NCI-H524 treated with DMSO at 0.1 percent for 48 hours (cell line): ENCODE measurements around the gene BAIAP3.
"Not testable (repeated sequence)": the region's sequence is repeated elsewhere in the genome, so short reads cannot be mapped to it uniquely, and the experiment has no call there.

Experiments used
- DNase-seq: peaks from one replicate; lab custom pipeline; 2025; lab: John Stamatoyannopoulos, UW

Gene BAIAP3, protein sequence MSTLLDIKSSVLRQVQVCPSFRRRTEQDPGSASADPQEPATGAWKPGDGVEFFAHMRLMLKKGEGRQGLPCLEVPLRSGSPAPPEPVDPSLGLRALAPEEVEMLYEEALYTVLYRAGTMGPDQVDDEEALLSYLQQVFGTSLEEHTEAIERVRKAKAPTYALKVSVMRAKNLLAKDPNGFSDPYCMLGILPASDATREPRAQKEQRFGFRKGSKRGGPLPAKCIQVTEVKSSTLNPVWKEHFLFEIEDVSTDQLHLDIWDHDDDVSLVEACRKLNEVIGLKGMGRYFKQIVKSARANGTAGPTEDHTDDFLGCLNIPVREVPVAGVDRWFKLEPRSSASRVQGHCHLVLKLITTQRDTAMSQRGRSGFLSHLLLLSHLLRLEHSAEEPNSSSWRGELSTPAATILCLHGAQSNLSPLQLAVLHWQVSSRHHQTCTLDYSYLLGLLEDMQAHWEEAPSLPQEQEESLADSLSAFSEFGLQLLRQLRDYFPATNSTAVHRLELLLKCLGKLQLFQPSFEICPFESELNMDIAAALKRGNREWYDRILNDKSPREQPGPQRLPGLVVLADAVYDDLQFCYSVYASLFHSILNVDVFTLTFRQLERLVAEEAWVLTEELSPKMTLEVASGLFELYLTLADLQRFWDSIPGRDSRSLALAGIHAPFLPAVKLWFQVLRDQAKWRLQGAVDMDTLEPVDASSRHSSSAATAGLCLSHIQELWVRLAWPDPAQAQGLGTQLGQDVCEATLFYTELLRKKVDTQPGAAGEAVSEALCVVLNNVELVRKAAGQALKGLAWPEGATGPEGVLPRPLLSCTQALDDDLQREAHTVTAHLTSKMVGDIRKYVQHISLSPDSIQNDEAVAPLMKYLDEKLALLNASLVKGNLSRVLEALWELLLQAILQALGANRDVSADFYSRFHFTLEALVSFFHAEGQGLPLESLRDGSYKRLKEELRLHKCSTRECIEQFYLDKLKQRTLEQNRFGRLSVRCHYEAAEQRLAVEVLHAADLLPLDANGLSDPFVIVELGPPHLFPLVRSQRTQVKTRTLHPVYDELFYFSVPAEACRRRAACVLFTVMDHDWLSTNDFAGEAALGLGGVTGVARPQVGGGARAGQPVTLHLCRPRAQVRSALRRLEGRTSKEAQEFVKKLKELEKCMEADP

DNA sequence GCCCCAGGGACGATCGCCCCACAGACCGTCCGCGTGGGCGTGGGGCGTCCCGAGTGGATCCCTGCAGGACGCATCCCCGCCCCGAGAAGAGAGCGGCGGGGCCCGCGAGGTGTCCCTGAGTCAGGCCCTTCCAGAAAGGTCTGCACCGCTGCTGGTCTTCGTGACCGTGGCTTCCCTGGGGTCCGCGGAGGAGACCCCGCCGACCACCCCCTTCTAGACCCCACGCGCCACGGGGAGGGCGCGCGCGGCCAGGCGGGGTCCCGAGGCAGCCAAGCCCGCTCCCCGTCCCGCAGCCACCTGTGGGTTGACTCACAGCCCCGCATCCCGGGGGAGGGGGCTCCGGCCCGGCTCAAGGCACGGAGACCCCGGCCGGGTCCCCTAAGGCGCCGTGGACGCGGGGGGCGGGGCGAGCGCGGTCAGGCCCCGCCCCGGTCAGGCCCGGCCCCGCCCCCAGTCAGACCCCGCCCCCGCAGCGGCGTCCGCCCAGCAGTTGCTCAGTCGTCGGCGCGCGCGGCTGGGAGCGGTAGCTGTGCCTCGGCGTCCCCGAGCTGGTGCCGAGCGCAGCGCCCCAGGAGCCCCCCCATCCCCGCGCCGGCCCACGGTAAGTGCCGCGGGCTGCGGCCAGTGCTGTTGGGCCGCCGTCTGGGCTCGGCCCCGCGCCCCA, at the start of gene BAIAP3:
BAIAP3 (plus strand) TSS at position 497 of the 664 bp plus-strand sequence. CDS start 4,905 bp downstream, outside the sequence.
- DNase-seq: no peak

DNA sequence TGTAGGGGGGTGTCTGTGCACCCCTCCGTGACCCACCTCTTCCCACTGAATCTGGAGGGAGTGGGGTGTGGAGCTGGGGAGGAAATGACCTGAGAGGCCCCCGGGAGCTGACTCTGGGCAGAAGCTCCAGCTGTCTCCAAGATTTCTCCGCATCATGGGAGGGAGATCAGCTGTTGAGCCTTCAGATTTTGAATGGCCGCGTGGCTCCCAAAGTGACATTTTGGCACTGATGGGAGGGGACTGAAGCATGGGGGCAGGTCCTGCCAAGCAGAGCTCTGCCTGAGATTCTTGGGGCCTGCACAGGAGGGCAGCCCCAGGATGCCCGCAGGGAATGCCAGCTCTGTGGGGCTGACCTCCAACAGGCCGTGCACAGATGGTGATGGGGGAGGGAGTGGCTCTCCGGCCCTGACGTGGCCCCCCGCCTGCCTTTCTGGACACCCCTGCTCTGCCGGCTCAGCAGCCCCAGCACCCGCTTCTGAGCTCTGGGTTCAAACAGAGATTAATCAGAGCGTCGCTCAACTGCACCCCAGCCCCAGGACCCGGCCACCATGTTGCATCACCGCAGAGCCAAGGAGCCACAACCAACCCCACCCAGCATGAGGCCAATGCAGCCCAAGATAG, 49.3 kb upstream of the BAIAP3 start:
- DNase-seq: no peak

DNA sequence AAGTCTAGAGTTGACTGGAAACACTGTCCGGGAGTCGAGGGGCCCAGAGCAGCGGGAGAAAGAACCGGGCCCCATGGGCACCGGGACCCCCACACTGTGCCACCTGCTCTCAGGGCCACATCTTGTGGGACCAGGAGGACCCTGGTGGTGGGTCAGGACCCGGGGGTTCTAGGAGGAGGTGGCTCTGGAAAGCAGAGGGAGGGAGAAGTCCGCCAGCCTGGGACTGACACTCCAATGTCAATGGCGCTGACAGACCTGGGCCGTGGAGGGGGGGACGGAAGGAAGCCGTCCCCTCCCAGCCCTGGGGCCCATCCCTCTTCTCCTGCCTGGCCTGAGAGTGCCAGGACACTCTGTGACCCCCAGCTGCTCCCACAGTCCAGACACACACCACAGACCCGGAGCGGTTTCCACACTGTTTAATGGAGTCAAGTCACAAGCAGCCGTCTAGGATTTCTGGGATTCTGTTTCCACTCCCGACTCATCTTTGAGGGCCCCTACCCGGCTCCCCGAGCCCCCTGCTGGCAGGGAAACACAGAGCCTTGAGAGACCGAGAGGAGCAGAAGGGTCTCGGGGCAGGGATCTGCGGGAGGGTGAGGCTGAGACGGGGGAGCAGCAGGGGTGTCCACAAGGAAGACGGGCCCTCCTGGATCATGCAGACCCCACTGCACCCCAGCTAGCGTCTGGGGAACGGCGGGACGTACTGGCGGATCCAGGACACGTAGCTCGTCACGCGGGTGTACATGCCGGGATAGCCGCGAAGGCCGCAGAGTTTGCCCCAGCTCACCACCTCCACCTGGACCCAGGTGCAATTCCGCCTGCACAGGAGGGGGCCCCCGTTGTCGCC, 47.6 kb upstream of the BAIAP3 start:
- no peak for DNase-seq

DNA sequence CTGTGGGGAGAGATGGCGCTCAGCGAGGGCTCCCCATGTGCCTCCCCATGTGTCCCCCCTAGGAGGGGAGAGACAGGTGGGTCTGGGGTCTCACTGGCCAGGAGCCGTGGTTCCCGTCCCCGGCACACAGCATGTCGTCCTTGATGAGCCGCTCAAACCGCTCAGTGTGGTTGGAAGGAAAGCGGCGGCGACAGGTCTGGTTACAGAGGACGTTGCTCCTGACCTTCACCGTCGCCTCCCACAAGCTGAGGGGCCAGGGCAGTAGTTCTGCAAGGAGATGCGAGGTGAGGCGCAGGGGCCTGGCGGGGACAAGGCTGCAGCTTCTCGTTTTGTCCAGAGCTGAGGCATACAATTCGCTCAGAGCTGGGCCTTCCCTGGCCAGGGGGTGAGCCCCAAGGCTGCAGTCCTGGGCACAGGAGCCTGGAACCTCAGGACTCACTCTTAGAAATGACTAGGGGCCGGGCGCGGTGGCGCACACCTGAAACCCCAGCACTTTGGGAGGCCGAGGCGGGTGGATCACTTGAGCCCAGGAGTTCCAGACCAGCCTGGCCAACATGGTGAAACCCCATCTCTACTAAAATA, 46.8 kb upstream of the BAIAP3 start:
- no peak for DNase-seq

DNA sequence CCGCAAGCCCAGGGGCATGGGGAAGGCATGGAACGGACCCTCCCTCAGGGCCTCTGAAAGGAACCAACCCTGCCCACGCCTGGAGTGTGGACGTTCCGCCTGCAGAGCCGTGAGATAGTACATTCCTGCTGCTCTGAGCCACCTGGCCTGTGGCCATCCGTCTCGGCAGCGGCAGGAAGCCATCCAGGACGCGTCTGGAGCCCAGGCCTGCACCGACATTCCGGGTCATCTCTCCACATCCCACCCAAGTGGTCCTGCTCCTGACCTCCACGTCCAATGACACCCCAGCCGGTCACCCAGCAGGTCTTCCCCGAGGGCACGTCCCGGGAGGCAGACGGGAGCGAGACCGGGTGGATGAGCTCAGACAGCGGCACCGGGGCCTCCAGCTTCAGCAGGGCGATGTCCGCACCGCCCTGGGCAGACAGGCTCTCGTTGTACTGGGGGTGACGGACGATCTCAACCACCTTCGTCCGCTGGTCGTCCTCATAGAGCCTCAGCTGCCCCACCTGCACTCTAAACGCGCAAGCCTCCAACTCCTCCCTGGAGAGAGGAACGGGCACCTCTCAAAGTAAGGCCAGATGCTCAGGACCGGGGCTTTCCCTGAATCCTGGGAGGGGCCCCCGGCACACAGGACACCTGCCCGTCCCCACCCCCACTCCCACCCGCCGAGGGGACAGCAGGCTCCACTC, 45.3 kb upstream of the BAIAP3 start:
- no peak for DNase-seq

DNA sequence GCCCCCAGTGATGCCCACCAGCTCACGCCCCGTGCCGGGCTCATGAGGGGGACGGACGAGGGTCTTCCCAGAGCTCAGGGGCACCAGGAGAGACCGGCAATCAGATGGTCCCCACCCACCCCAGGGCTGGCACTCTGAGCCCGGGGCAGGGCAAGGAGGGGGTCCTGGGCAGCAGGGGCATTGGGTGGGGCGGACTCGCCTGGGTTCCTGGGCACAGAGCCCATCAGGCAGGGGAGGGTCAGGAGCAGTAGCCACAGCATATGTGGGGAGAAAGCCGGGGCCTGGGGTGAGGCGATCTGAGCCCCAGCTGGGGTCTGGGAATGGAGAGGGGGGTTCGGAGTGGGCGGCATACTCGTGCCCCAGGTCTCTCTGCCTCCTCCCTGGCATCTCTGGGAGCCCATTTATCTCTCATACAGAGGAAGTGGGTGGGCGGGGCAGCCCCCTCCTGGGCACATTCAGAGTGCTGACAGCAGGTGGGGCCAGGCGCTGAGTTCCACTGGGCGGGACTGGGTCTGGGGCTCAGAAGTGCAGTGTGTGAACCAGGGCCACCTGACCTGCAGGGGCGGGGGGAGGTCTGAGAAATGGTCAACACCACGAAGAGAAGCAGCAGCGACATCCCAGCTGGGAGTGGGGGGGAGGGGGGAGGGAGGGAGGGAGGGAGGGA, 44.5 kb upstream of the BAIAP3 start:
- DNase-seq: no peak

DNA sequence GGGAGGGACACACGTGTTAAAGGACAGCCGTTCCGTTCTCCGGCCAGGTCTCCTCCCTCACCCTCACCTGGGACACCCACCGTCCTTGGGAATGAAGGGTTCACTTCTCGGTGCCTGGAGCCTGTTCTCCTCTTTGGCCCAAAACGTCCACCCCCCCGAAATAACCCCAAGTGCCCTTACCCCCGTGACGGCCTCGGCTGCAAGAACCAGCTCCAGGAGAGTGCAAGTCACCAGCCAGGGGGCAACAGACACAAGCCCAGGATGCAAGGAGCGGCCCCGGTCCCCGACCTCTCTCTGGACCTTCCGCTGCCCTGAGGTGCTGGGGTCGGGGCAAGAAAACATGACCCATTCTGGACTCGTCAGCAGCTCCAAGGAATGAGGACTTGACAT, 44.0 kb upstream of the BAIAP3 start:
- no peak for DNase-seq

DNA sequence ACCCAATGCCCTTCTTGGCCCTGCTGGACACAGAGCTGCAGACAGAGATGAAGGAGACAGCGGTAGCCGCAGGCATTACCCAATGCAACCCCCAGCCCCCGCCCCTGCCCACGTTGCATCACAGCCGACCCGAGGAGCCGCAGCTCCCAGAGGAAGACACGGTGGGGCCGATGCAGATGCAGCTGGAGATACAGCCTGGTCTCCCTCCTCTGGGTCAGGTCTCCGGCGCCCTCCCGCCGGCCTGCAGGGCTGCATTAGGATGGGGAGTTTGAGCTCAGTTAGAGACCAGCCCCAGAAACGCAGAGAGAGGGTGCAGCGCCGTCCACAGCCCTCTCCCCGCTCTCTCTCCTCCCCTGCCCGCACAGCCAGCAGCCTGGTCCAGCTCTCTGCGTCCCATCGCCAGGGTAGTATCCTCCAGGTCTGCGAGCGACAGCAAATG, 43.4 kb upstream of the BAIAP3 start:
- no peak for DNase-seq

DNA sequence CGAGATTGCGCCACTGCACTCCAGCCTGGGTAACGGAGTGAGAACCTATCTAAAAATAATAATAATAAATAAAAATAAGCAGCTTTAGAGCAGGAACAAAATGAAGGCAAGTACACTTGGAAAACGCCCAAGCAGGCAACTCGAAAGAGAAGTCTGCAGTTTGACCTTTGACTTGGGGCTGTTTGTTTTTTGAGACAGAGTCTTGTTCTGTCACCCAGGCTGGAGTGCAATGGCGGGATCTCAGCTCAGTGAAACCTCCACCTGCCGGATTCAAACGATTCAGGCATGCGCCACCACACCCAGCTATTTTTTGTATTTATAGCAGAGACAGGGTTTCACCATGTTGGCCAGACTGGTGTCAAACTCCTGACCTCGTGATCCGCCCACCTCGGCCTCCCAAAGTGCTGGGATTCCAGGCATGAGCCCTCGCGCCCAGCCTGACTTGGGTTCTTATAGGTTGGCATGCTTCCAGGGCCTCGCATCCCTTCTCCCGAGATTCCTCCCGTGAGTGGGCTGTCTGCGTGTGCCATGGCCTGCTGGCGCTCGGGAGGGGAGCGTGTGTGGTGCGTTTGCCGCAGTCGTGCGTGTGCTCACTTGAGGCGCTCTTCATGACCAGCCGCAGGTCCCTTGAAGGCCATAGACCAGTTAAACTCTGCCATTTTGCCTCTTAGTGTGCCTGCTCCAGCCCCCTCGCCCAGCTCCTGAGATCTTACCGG, 42.4 kb upstream of the BAIAP3 start:
- no peak for DNase-seq

DNA sequence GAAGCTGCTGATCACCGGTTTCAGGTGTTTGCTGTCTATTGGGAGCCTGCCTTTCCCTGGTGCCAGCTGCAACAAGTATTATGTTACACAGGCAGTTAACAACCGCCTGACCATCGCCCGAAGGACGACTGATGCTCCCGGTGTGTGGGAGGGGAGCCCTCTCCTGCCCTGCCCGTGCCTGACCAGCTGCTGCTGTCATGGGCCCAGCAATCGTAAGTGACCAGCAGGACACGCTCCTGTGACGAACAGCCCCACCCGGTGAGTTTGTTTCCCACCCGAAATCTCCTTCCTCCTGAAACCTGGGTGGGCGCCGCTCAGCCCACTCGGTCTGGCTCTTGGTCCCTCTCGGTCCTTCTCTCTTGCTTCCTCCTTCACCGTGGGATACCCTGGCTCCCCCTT, 41.9 kb upstream of the BAIAP3 start:
- DNase-seq: no peak

DNA sequence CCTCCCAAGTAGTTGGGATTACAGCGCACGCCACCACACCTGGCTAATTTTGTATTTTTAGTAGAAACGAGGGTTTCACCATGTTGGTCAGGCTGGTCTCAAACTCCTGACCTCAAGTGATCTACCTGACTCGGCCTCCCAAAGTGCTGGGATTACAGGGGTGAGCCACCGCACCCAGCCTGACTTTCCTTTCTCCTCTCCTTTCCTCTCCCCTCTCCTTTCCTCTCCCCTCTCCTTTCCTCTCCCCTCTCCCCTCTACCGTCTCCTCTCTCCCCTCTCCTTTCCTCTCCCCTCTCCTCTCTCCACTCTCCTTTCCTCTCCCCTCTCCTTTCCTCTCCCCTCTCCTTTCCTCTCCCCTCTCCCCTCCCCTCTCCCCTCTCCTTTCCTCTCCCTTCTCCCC, 41.2 kb upstream of the BAIAP3 start:
- DNase-seq: not testable (repeated sequence)

DNA sequence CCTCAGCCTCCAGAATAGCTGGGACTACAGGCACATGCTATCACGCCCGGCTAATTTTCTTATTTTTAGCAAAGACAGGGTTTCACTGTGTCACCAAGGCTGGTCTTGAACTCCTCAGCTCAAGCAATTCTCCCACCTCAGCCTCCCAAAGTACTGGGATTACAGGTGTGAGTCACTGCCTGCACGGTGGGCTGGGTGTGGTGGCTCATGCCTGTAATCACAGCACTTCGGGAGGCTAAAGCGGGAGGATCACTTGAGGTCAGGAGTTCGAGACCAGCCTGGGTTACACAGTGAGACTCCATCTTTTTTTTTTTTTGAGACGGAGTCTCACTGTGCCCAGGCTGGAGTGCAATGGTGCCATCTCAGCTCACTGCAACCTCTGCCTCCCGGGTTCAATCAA, 40.6 kb upstream of the BAIAP3 start:
- DNase-seq: not testable (repeated sequence)

DNA sequence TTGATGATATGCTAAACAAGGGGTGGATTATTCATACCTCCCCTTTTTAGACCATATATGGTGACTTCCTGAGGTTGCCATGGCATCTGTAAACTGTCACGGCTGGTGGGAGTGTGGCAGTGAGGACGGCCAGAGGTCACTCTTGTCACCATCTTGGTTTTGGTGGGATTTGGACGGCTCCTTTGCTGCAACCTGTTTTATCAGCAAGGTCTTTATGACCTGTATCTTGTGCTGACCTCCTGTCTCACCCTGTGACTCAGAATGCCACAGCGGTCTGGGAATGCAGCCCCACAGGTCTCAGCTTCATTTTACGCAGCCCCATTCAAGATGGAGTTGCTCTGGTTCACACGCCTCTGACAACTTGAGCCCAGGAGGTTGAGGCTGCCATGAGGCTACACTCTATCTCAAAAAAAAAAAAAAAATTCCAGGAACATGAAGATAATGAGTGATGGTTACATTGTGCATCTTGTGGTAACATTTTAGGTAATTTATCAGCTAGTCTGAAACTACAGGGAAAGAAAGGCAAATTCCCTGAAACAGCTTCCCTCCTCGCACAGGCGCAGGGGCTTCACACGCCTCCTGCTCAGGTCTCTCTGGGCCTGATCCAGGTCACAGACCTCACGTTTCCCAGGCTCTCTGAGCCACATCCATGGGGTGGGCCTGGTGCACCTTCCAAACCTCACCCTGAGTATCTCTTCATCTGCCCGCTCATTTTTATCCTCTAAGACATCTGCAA, 39.4 kb upstream of the BAIAP3 start:
- no peak for DNase-seq

DNA sequence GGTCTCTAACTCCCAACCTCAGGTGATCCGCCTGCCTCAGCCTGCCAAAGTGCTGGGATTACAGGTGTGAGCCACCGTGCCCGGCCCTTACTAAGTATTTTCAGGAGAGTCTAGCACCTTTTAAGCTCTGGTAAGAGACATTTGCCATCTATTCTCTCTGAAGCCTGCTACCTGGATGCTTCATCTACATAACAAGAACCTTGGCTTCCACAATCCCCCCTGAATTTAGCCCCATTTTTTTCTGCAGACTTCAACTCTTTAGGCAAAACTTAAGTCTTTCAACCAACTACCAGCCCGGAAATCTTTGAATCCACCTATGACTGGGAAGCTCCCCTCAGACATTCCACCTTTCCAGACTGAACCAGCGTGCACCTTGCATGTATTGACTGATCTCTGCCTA, 38.0 kb upstream of the BAIAP3 start:
- no peak for DNase-seq

DNA sequence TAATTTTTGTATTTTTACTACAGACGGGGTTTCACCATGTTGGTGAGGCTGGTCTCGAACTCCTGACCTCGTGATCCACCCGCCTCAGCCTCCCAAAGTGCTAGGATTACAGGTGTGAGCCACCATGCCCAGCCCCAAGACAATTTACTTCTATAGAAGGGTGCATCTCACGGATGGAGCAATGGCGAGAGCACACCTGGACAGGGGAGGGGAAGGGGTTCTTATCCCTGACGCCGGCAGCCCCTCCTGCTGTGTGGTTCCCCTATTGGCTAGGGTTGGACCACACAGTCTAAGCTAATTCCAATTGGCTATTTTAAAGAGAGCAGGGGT, 36.8 kb upstream of the BAIAP3 start:
- DNase-seq: not testable (repeated sequence)

DNA sequence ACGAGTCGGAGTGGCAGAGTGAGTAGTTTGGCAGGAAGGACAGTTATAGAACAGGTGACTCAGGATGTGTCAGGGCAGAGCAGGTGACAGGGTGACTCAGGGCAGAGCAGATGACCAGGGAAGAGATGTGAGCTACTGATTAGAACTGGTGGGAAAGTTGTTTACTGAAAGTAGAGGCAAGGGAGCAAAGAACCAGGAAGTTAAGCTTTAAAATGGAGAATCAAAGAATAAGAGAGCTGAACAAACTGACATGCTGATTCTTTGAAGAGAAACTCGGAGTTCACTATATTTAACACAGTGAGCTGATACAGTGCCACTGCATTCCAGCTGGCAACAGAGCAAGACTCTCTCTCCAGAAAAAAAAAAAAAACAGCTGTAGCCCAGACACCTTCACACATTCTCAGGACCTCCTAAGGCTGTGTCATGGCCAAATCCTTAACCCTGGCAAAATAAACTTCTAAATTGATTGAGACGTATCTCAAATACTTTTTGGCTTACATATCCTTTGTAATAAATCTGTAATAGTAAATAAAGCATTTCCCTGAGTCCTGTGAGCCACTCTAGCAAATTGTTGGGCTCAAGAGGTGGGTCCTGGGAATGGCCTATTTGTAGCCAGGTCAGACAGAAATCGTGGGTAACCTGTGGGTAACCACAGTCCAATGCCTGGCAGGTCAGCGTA, 36.3 kb upstream of the BAIAP3 start:
- DNase-seq: no peak

DNA sequence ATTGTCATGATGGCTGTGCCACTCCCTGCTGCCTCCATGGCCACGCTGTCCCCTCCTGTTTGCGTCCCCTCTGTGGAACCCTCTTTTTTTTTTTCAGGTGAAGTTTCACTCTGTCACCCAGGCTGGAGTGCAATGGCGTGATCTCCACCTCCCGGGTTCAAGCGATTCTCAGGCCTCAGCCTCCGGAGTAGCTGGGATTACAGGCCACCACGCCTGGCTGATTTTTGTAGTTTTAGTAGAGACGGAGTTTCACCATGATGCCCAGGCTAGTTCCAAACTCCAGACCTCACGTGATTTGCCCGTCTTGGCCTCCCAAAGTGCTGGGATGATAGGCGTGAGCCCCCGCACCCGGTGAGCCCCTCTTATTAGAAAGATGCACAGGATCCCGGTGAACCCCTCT, 35.0 kb upstream of the BAIAP3 start:
- DNase-seq: no peak
